ENCODE results near the gene CD99. TPM values are rescaled to one million over a fixed set of nuclear protein-coding genes. Genes with fewer than 3 reads are reported as not detected.
A peak's percentile ranks its signal among the peaks of the same experiment; 100 is the strongest.
"Not testable (repeated sequence)": the region's sequence is repeated elsewhere in the genome, so short reads cannot be mapped to it uniquely, and the experiment has no call there.

Gene CD99
- total RNA-seq, 2 donors from 2014 or later: 64.1 to 158 TPM

- H3K9me3 Mint-ChIP-seq; DNase-seq (ENCODE audit: low spot score in 2 of 2); H3K36me3 Mint-ChIP-seq; ATAC-seq; H3K27ac Mint-ChIP-seq: not testable (repeated sequence)
These were observed 73.9 kb downstream of the CD99 start for GRCh38 chrX:2764766-2765548.

DNA sequence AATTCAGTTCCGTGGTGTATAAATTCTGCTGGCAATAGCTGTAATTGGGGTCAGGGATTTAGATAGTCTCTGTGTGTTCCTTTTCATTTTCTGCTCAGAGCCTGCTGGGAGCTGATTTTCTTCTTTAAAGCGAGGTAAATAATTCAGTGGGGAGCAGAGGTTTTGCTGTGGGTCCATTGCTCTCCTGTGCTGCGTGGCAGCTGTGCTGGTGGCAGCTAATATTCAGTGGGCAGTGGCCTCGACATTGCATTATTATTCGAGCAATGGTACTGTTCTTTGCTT, 74.4 kb downstream of the CD99 start:
- ATAC-seq: no peak
- H3K36me3 Mint-ChIP-seq: no peaks in the 10 kb centered on the region

DNA sequence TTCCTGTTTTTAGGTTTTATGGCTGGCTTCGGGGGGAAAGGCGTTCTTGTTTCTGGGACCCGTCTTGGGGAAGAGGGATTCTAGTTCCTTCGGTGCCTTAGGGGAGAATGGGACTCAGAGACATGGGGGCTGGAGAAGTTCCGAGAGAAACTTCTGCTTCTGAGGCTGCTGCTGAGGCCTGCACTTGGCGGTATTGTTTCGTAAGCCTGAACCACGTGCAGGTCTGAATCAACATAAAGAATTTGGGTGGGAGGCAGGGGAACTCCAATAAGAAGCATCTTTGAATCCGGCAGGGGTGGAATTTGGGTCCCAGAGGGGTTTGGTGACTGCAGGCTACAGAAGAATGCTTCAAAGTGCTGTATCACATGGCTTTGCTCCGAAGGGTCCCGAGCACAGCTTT, 75.8 kb downstream of the CD99 start:
- no peak for DNase-seq (ENCODE audit: low spot score in 2 of 2)
- Mint-ChIP-seq H3K9me3 (no peaks in the 10 kb centered on the region), H3K27ac (no peak overlapping the region), H3K36me3 (no peaks in the 10 kb centered on the region)
- no peak for ATAC-seq

More for the DNA sequence above, 74.4 kb downstream of the CD99 start:
- Mint-ChIP-seq H3K27ac (no peak overlapping the region), H3K9me3 (no peaks in the 10 kb centered on the region)
- no peak for DNase-seq (ENCODE audit: low spot score in 2 of 2)

DNA sequence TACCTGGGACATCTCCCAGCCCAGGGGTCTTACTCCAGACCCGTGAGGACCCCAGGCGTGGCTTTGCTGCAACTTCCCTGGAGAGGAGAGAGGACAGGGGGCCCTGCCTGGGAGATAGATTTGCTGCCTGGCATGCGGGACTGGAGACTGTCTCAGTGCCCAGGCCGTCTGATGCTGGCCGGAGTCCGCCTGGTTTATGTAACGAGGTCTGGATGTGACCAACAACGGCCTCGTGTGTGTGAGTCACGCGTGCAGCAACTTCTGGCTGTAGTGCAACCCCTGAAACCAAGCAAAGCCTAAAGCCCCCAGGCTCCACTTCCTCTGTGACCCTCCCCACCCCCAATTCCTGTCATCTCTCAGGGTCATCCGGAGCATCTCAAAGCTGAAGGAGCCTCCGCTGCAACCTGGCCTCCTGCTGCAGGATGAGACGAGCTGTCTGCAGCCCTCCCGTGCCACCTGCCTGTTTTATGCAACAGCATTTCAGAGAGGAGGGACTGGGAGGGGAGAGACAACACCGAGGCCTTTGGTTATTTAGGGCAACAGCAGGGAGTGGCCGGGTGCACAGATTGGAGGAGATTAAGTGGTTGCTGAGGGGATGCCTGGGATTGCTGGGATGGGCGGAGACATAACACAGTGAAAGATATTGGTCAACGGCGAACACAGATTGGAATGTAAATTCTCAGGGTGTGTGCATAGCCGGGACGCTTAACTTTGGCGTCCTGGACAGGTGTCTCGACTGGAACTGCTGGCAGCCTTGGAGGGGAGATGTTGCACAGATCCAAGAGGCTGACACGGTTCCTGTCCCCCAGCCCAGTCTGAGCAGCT, 76.7 kb downstream of the CD99 start:
- H3K36me3 Mint-ChIP-seq: no peaks in the 10 kb centered on the region
- no peaks in the 10 kb centered on the region for H3K9me3 Mint-ChIP-seq
- ATAC-seq: no peak
- H3K27ac Mint-ChIP-seq: no peak overlapping the region
- DNase-seq (ENCODE audit: low spot score in 2 of 2): no peak

DNA sequence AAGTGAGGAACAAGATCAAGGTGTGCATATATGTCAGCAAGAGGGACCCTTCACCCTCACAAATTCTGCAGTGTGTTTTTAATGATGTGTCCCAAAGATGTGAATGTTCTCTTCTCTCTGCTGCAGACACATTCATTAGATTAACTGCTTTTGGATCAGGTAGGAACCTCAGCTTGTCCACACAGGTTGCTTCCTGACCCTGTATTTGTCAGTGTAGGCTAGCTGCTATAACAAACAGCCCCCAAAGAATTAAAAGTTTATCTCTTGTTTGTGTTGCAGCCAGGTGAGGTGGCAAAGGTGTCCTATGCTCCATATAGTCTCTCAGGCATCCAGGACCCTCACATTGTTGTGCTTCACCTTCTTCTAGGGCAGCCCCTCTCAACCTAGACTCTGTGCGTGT, 78.5 kb downstream of the CD99 start:
- ATAC-seq (no peak), DNase-seq (ENCODE audit: low spot score in 2 of 2) (no peak)
- H3K9me3 Mint-ChIP-seq: peaks cover 0 to 5% of the 10 kb centered on the region in 2 donors
- H3K27ac Mint-ChIP-seq: no peak overlapping the region
- peaks cover 8% of the 10 kb centered on the region in 2 donors for H3K36me3 Mint-ChIP-seq

DNA sequence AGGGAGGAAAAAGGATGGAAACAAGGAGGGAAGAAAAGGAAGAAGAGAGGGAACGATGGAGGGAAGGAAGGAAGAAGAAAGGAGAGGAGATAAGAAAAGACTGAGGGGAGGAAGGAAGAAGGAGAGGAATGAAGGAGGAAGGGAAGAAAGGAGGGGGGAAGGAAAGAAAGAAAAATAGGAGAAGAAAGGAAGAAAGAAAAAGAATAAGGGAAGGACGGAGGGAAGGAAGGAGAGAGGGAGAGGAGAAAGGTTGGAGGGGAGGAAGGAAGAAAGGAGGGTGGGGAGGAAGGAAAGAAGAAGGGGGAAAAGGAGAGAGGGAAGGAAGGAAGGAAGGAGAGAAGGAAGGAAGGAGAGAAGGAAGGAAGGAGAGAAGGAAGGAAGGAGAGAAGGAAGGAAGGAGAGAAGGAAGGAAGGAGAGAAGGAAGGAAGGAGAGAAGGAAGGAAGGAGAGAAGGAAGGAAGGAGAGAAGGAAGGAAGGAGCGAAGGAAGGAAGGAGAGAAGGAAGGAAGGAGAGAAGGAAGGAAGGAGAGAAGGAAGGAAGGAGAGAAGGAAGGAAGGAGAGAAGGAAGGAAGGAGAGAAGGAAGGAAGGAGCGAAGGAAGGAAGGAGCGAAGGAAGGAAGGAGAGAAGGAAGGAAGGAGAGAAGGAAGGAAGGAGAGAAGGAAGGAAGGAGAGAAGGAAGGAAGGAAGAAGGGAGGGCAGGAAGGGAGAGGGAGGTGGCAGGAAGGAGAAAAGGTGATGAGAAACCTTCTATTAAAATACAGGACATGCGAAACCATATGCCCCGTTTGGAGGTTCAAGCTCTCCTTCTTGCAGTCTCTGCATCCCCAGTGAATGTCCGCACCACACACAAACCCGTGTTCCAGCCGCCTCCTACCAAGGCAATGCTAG, 82.3 kb downstream of the CD99 start:
- not testable (repeated sequence) for H3K27ac Mint-ChIP-seq; H3K9me3 Mint-ChIP-seq; DNase-seq (ENCODE audit: low spot score in 2 of 2); ATAC-seq
- peaks cover 11 to 12% of the 10 kb centered on the region in 2 donors for H3K36me3 Mint-ChIP-seq

GRCh38 chrX:2774057-2774456, 83.0 kb downstream of the CD99 start:
- H3K36me3 Mint-ChIP-seq: peaks cover 11 to 12% of the 10 kb centered on the region in 2 donors
- DNase-seq (ENCODE audit: low spot score in 2 of 2) (no peak), ATAC-seq (no peak)
- H3K9me3 Mint-ChIP-seq: peaks cover 0 to 9% of the 10 kb centered on the region in 2 donors
- H3K27ac Mint-ChIP-seq: no peak overlapping the region

DNA sequence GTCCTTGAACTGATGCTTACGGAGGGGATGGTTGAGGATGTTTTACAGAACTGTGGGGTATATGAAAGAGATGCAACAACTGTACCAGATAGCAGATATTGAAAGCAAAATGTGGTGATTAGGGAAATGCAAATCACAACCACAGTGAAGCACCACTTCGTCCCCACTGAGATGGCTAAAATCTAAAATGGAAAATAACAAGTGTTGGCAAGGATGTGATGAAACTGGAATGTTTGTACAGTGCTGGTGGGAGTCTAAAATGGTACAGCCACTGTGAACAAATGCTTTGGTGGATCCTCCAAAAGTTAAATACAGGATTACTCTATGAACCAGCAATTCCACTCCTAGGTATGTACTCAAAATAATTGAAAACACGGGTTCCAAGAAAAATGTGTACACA, 83.7 kb downstream of the CD99 start:
- no peak for ATAC-seq
- H3K27ac Mint-ChIP-seq: no peak overlapping the region
- no peak for DNase-seq (ENCODE audit: low spot score in 2 of 2)

GRCh38 chrX:2780472-2781225, 89.6 kb downstream of the CD99 start:
- not testable (repeated sequence) for ATAC-seq; H3K36me3 Mint-ChIP-seq; H3K9me3 Mint-ChIP-seq; DNase-seq (ENCODE audit: low spot score in 2 of 2)
- H3K27ac Mint-ChIP-seq: peak overlapping the region in 1 of 2 donors; percentile 2

More for the DNA sequence above, 83.7 kb downstream of the CD99 start:
- Mint-ChIP-seq H3K9me3 (peaks cover 0 to 9% of the 10 kb centered on the region in 2 donors), H3K36me3 (peaks cover 11 to 12% of the 10 kb centered on the region in 2 donors)

GRCh38 chrX:2781226-2781571, 90.1 kb downstream of the CD99 start:
- ATAC-seq (no peak), DNase-seq (ENCODE audit: low spot score in 2 of 2) (no peak)
- Mint-ChIP-seq H3K27ac (no peak overlapping the region), H3K36me3 (no peaks in the 10 kb centered on the region), H3K9me3 (no peaks in the 10 kb centered on the region)

- no peaks in the 10 kb centered on the region for H3K36me3 Mint-ChIP-seq
- no peak for ATAC-seq
These were observed 90.6 kb downstream of the CD99 start for GRCh38 chrX:2781698-2782097.

DNA sequence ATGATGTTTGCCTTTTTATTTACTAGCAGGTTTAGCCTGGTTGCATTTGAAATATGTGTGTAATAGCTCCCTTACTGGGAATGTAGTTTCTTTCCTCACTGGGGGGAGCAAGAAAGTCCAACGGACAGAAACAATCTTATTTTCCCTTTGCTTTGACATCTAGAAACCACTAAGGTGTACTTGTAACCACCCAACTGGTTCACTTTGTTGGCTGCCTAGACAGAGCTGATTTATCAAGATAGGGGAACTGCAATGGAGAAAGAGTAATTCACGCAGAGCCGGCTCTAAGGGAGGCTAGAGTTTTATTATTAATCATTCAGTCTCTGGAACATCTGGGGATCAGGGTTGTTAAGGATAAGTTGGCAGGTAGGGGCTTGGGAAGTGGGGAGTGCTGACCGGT, 91.1 kb downstream of the CD99 start:
- ATAC-seq (no peak), DNase-seq (ENCODE audit: low spot score in 2 of 2) (no peak)
- H3K36me3 Mint-ChIP-seq: no peaks in the 10 kb centered on the region
- no peak overlapping the region for H3K27ac Mint-ChIP-seq
- H3K9me3 Mint-ChIP-seq: no peaks in the 10 kb centered on the region

More at GRCh38 chrX:2781698-2782097, 90.6 kb downstream of the CD99 start:
- H3K27ac Mint-ChIP-seq: no peak overlapping the region
- DNase-seq (ENCODE audit: low spot score in 2 of 2): no peak
- no peaks in the 10 kb centered on the region for H3K9me3 Mint-ChIP-seq

DNA sequence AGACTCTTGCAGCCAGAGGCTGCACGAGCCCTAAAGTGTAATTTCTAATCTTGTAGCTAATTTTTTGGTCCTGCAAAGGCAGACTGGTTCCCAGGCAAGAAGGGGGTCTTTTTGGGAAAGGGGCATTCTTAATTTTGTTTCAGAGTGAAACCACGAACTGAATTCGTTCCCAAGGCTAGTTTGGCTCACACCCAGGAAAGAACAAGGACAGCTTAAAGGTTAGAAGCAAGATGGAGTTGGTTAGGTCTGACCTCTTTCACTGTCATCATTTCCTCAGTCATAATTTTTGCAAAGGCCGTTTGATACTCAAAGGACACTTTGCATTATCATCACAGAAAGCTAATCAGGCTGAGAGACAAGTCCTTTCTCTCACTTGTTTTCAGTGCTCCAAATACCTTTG, 91.7 kb downstream of the CD99 start:
- Mint-ChIP-seq H3K36me3 (no peaks in the 10 kb centered on the region), H3K9me3 (no peaks in the 10 kb centered on the region)
- no peak for DNase-seq (ENCODE audit: low spot score in 2 of 2)

DNA sequence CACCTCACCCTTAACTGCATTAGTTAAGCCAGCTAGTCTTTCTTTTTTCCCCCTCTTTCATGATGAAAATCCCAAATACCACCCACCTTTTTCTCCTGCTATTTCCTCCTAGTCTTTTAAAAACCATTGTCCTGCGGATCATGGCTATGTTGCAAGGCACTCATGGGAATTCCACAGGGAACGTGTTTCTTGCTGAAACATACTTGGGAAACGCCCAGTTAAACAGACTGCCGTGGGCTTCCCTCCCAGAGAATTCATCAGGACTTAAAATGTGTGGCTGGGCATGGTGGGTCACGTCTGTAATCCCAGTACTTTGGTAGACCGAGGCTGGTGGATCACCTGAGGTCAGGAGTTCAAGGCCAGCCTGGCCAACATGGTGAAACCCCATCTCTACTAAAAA, 92.9 kb downstream of the CD99 start:
- ATAC-seq (no peak), DNase-seq (ENCODE audit: low spot score in 2 of 2) (no peak)
- Mint-ChIP-seq H3K27ac (no peak overlapping the region), H3K9me3 (no peaks in the 10 kb centered on the region), H3K36me3 (no peaks in the 10 kb centered on the region)

More for the DNA sequence above, 91.7 kb downstream of the CD99 start:
- no peak overlapping the region for H3K27ac Mint-ChIP-seq
- no peak for ATAC-seq

DNA sequence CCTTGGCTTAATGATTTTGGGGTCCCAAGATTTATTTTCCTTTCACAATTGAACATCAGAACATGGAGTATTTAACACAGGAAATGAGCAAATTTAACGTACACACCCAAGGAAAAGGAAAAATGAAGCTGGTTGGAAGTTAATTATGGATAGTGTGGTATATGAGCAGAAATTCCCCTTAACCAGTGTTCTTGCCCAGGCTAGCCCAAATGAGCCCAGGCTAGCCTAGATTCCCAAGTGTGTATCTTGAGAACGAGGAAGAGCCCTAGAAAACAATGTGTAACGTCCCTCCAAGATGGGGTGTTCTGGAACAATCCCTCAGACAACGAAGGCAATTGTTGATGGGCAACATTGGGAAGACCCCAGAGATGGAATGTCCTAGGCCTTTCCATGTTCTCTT, 94.4 kb downstream of the CD99 start:
- H3K9me3 Mint-ChIP-seq: no peaks in the 10 kb centered on the region
- no peak for DNase-seq (ENCODE audit: low spot score in 2 of 2)
- no peak for ATAC-seq
- no peak overlapping the region for H3K27ac Mint-ChIP-seq
- H3K36me3 Mint-ChIP-seq: no peaks in the 10 kb centered on the region

DNA sequence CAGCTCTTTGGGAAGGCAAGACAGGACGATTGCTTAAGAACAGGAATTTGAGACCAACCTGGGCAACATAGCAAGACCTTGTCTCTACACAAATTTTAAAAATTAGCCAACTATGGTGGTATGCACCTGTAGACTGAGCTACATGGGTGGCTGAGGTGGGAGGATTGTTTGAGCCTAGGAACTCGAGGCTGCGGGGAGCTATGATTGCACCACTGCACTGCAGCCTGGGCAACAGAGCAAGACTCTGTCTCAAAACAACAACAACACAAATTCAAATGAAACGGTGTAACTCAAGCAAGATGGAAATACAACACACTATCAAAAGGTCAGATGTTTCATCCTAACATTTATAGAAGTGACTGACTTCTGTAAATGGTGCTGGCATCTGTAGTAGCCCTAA, 97.9 kb downstream of the CD99 start:
- ATAC-seq (no peak), DNase-seq (ENCODE audit: low spot score in 2 of 2) (no peak)
- Mint-ChIP-seq H3K9me3 (no peaks in the 10 kb centered on the region), H3K36me3 (no peaks in the 10 kb centered on the region), H3K27ac (no peak overlapping the region)
